Measurements from ENCODE around the gene SPNS3. TPM values are rescaled to one million over a fixed set of nuclear protein-coding genes. Genes with fewer than 3 reads are reported as not detected.

Gene SPNS3
- polyA plus RNA-seq, 2 of the 4 experiments (the other 2 are of a cell fraction) = not detected

- Histone ChIP-seq H3K4me2 (no peak overlapping the region), H3K4me1 (no peaks in the 10 kb centered on the region), H3K27ac (no peak overlapping the region), H3K9me3 (no peaks in the 10 kb centered on the region), H3K4me3 (no peak overlapping the region)
- WGBS (ENCODE audit: missing lambda C conversion rate) = 44% methylated on average over 2 of the region's 2 CpGs
- ChIA-PET POLR2A (no interaction called here), CTCF (interaction anchor here (0.7 to 13.6 kb wide), 13 partner anchors 10 to 571 kb away, joined by 3 to 157 read pairs (median 4); partner anchors contain the start of genes NCBP3 and SPNS3)
- no peak for ATAC-seq
- DNase-seq (ENCODE audit: low read depth in 1 of 2, low spot score in 1 of 2) = no peak
- FAIRE-seq = no peak
- TF ChIP-seq EP300 (IDR thresholded peaks at IDR 0.05) (no peak), MAFK (IDR thresholded peaks at IDR 0.05; ENCODE audit: partially characterized antibody) (no peak), ZSCAN20 (CRISPR knock-in tag; IDR thresholded peaks at IDR 0.05) (no peak), CHD4 (IDR thresholded peaks at IDR 0.05; ENCODE audit: borderline replicate concordance) (no peak), ZNF302 (CRISPR knock-in tag; IDR thresholded peaks at IDR 0.05) (no peak), ZFP36 (IDR thresholded peaks at IDR 0.05; ENCODE audit: borderline replicate concordance, partially characterized antibody) (peak; percentile 60)
These were observed 16.5 kb upstream of the SPNS3 start for GRCh38 chr17:4417129-4417667.

- Histone ChIP-seq H3K4me2 (peak overlapping the region; percentile 49), H3K27ac (no peak overlapping the region), H3K4me1 (no peaks in the 10 kb centered on the region), H3K4me3 (no peak overlapping the region), H3K9me3 (no peaks in the 10 kb centered on the region; the same call in 2 of the 3 replicates)
- peak; percentile 99 for FAIRE-seq
- ChIA-PET POLR2A (no interaction called here), CTCF (interaction anchor here (0.6 to 13.6 kb wide), 62 partner anchors 8 to 649 kb away, joined by 3 to 157 read pairs (median 4); partner anchors contain the start of genes SPNS2 and SPNS3)
- ATAC-seq = peak; percentile 93 to 95
- peak; percentile 85 to 90 for DNase-seq (ENCODE audit: low read depth in 1 of 2, low spot score in 1 of 2)
- 8% methylated on average over 7 of the region's 7 CpGs for WGBS (ENCODE audit: missing lambda C conversion rate)
- TF ChIP-seq MAFK (IDR thresholded peaks at IDR 0.05; ENCODE audit: partially characterized antibody) (peak; percentile 64), POLR2AphosphoS2 (conservative IDR thresholded peaks at IDR 0.05; ENCODE audit: low read length) (no peak), CBX8 (IDR thresholded peaks at IDR 0.05) (no peak), HOXB5 (CRISPR knock-in tag; IDR thresholded peaks at IDR 0.05) (no peak), CEBPB (IDR thresholded peaks at IDR 0.05) (no peak), KDM1A (IDR thresholded peaks at IDR 0.05; ENCODE audit: low read depth) (no peak), CHD4 (IDR thresholded peaks at IDR 0.05; ENCODE audit: borderline replicate concordance) (no peak), PHF8 (IDR thresholded peaks at IDR 0.05; ENCODE audit: borderline replicate concordance, low read depth) (no peak), ZFP36 (IDR thresholded peaks at IDR 0.05; ENCODE audit: borderline replicate concordance, partially characterized antibody) (no peak), HDAC2 (IDR thresholded peaks at IDR 0.05) (no peak), ZNF302 (CRISPR knock-in tag; IDR thresholded peaks at IDR 0.05) (no peak), BCL3 (IDR thresholded peaks at IDR 0.05) (no peak), HEYL (CRISPR knock-in tag; IDR thresholded peaks at IDR 0.05) (no peak), EHMT2 (IDR thresholded peaks at IDR 0.05; ENCODE audit: low read depth) (no peak), NFE2L2 (conservative IDR thresholded peaks at IDR 0.05; ENCODE audit: low read length) (no peak), SMC3 (IDR thresholded peaks at IDR 0.05) (peak; percentile 81), RNF2 (IDR thresholded peaks at IDR 0.05; ENCODE audit: borderline replicate concordance, low read depth) (no peak), TFCP2L1 (CRISPR knock-in tag; IDR thresholded peaks at IDR 0.05) (no peak), PBX3 (IDR thresholded peaks at IDR 0.05) (no peak), ZSCAN20 (CRISPR knock-in tag; IDR thresholded peaks at IDR 0.05) (no peak), RAD21 (conservative IDR thresholded peaks at IDR 0.05 in 1 of 2, IDR thresholded peaks at IDR 0.05 in 1 of 2) (peak; percentile 85 to 93), RFX5 (IDR thresholded peaks at IDR 0.05) (no peak), POLR2A (IDR thresholded peaks at IDR 0.05; ENCODE audit: low read length) (no peak), CTCF (IDR thresholded peaks at IDR 0.05) (peak; percentile 90), ESRRA (IDR thresholded peaks at IDR 0.05; ENCODE audit: borderline replicate concordance, low read length) (no peak), FOSL2 (IDR thresholded peaks at IDR 0.05) (no peak), FOSL2 (CRISPR knock-in tag; IDR thresholded peaks at IDR 0.05) (no peak), HES2 (IDR thresholded peaks at IDR 0.05) (no peak), HOXA7 (CRISPR knock-in tag; IDR thresholded peaks at IDR 0.05) (no peak), BHLHE40 (IDR thresholded peaks at IDR 0.05; ENCODE audit: low read depth, low read length) (no peak), HOXB13 (CRISPR knock-in tag; IDR thresholded peaks at IDR 0.05; ENCODE audit: low read depth) (no peak), MAX (IDR thresholded peaks at IDR 0.05) (0 out of 2 replicates have a peak, but pooled peaks have one; percentile 19)
These were observed 13.0 kb upstream of the SPNS3 start for GRCh38 chr17:4420692-4421131.

Data from A549 (cell line).